GM04503 (cell line): ENCODE results near the gene CCSAP.
"Not testable (repeated sequence)": the region's sequence is repeated elsewhere in the genome, so short reads cannot be mapped to it uniquely, and the experiment has no call there.

Source experiments
- DNase-seq: peaks from one replicate; pipeline ENCODE4 v3.0.0-alpha.2; 2012; ENCODE audit warnings: low read depth

CCSAP gene

DNA sequence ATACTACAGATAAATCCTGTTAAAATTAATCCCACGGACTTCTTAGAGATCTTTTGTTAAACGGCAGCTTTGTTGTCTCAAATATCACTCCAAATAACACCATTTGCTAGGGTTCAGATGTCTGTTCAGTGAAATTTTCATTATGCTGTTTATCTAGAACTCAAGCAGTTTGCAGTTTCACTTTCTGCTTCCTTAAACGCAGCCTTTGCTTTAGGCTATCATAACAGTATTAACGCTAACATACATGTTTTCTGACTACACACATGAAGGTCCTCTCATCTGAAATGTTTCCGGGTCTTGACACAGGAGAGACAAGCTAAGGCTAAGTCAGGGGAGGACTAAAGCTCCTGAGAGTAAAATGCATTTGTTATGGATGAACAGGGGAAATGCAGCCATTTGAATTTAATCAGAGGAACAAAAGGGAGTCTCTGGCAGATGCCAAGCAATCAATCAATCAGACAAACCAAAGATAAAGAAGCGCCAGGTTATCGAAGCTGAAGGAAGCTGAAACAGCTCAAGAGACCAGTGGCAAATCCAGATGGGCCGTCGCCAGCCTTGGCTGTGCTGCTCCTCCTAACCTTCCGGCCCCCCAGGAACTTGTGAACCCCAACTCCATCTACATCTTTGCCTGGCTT lies 16.9 kb downstream of the CCSAP start:
- DNase-seq = no peak

- no peak for DNase-seq
These were observed 17.4 kb downstream of the CCSAP start for GRCh38 chr1:229325401-229325800.

- DNase-seq = no peak
These were observed 18.8 kb downstream of the CCSAP start for GRCh38 chr1:229323885-229324553.

DNA sequence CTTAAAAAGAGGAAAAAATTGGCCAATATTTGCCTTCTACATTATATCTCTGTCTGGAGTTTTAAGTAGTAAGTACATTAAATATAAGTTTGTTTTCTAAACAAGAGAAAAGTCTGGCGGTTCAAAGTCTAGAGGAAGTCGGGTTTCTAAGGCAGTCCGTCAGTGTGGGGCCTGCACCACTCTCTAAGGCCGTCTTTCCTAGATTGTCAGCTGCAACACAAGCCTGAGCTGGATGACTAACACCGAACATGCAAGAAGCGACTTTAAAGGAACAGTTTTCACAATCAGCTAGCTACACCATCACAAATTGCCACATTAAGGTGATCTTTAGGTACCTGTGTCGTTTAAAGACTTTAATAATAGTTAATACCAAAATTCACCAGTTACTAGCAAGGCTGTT lies 19.6 kb downstream of the CCSAP start:
- DNase-seq = no peak

DNA sequence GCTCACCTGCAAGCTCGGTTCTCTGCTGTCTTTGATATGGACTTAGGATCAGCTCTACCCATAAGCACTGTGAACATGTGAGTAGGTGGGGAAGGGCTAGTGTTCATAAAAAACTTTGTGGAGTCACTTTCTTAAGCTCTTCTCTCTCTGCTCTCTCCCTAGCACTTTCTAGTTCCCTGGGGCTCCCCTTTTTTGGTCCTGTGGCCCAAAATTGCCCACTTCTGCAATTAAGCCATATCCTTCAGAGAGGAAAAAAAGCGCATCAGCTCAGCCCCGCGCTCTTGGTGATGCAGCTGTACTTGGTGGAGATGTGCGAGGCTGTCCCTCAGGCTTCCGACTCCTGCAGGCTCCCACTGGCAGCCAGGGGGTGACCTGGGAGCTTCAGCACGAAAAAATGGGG lies 23.4 kb downstream of the CCSAP start:
- no peak for DNase-seq

DNA sequence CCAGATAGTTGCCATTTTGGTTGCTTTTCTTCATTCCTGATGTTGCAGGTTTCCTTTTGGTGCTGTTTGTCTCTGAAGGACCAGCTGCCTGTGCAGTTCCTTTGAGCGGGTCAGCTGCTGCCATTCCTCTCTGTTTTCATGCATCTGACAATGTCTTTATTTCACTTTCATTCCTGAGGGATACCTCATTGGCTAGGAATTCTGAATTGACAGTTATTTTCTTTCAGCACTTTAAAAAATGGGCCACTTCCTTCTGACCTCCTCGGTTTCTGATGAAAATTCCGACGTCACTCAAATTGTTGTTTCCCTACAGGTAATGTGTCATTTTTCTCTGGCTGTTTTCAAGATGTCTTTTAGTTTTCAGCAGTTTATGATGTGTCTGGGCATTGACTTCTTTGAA lies 24.8 kb downstream of the CCSAP start:
- no peak for DNase-seq

DNA sequence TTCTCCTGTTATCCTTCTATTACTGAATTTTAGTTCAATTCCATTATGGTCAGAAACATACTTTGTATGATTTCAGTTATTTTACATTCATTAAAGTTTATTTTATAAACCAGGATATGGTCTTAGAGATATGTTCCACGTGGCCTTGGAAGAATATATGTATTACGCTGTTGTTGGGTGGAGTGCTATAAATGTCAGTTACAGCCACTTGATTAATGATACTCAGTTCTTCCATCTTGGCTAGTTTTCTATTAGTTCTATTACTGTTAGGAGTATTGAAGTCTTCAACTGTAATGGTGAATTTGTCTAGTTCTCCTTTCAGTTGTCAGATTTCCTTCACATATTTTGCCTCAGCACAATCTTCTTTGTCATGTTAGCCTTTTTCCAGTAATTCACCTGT lies 26.7 kb downstream of the CCSAP start:
- no peak for DNase-seq

DNA sequence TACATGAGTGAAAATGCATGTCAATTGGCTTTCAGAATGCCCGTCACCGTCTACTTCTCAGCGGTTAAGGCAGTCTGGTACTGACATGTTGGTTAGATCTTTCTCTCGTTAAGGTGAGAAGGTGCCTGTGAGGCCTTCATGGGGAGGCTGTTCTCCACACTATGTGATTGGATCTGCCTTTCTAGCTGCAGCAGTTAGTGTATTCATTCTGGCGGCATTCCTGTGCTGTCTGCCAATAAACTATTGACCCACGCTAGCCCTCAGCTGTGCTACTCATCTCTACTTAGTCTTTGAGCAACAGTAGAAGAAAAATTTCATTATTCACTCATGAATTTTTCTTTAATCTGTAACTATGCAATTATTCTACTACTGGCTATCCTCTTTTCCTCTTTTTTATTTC lies 32.0 kb downstream of the CCSAP start:
- no peak for DNase-seq

GRCh38 chr1:229309684-229310083 lies 33.2 kb downstream of the CCSAP start:
- no peak for DNase-seq

- DNase-seq = no peak
These were observed 33.8 kb downstream of the CCSAP start for GRCh38 chr1:229309074-229309473.

DNA sequence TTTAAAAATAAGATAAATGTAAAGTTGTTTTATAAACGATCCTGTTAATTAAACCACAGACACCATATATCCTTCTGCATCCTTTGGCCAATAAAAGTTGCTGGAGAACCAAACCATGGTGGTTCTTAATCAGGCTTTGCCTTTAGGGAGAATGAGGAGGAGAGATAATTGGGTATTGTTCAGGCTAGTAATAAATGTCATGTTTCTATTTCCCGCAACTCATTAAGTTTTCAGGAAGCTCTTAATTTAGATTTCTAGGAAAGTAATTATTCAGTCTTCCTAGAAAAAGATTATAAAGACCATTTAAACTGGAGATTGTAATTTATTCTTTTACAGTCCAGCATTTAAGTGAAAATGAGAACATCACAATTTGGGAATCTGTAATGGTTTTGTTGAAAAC lies 37.5 kb downstream of the CCSAP start:
- DNase-seq = no peak

DNA sequence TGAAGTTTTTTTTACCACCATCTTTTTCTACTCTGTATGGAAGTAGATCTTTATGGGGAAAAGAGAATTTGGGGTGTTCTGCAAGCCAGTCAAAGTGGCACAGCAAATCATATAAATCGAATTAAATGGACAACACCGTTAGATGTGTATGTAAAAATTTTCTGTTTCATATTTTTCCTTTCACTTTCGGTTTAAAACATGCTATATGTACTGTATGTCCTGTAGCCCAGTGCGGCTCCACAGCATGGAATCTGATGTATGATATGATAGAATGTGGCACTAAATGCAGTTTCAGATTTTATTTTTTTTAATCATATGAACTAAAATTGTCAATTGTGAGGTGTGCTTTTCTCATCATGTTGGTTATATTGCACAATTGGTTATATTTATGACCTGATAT lies 39.0 kb downstream of the CCSAP start:
- DNase-seq = no peak

- DNase-seq = no peak
These were observed 40.1 kb downstream of the CCSAP start for GRCh38 chr1:229302740-229303139.

DNA sequence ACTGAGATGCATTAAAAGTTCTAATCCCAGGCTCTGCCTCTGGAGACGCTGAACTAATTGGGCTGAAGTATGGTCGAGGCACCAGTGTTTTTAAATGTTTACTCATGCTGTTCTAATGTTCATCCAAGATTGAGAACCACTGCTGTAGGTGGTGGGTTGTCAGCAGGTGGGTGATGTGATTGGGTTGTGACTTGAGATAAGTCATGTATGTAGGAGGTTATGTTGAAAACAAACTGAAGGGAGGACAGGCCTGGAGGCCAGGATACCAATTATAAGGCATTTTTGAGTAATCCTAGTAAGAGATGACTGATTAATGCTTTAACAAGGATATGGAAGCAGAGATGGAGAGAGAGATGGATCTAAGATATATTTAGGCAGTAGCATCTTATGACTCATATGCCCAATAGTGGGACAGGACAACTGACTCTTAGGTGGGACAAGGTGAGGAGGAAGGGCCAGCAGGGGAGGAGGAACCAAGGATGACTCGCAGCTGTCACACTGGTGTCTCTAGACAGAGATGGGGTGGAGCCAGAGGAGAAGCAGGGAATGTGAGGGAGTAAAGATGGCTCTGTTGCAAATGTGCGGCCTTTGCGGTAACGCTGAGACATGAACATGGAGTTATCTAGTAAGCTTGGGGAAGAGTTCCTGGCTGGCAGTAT lies 42.6 kb downstream of the CCSAP start:
- DNase-seq = no peak

DNA sequence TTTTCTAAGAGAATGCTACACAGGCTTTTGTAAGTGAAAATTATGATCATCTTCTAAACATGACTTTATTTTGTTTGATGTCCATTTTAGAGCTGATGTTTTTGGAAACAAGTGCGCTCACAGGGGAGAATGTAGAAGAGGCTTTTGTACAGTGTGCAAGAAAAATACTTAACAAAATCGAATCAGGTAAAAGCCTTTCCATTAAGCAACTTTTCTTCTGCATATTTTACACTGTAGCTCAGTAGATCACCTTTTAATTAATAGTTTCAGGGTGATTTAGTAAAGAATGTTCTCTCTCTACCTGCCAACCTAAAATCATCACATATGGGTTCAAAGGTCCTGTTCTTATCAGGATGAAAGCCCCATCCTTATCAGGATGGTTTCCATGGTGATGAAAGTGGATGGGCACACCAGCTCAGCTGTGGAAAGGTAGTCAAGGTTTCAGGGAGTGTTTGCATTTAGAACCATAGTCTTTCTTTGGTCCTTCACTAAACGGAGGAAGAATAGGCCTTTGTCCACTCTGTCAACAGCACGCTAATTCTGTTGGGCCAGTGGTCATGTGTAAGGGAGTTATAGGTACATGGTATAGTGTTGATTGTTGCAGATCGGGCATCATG lies 43.9 kb downstream of the CCSAP start:
- no peak for DNase-seq

GRCh38 chr1:229298420-229298819 lies 44.4 kb downstream of the CCSAP start:
- no peak for DNase-seq

DNA sequence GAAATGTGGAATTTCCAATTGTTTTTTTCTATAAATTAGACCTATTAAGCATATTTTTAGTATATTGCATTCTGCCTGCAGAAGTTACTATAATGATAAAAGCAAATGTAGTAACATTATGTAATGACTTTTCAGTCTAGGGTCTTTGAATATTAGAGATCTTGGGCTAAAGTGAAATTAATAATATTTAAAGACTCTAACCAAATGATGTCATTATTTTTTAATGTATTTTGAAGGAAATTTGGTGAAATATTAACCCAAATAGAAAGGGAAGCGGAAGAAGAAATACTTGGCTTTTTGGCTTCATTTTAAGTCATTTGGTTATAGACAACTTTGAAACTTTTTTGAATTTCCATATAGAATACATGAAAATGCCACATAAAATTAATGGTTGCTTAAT lies 45.1 kb downstream of the CCSAP start:
- DNase-seq = no peak

- peak; percentile 59 for DNase-seq
These were observed 46.3 kb downstream of the CCSAP start for GRCh38 chr1:229296541-229296941.

GRCh38 chr1:229295745-229296144 lies 47.1 kb downstream of the CCSAP start:
- no peak for DNase-seq

- DNase-seq = no peak
These were observed 49.2 kb downstream of the CCSAP start for GRCh38 chr1:229293528-229294204.

GRCh38 chr1:229291686-229292085 lies 51.2 kb downstream of the CCSAP start:
- not testable (repeated sequence) for DNase-seq

DNA sequence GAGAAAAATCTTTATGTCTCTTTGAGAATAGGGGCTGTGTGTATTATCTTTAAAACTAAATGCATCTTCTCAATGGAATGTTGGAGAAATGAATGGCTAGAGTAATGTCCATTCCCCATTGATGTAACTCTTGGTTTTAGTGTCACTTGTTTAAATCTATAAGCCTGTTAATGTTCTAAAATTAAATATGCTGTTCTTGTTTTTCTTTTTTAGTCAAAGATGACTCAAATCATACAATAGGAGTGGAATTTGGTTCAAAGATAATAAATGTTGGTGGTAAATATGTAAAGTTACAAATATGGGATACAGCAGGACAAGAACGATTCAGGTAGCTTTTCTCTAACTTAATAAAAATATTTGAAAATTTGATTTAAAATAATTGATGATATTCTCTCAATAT lies 54.3 kb downstream of the CCSAP start:
- no peak for DNase-seq

GRCh38 chr1:229287267-229287666 lies 55.6 kb downstream of the CCSAP start:
- no peak for DNase-seq
